NCI-H82 treated with DMSO at 0.1 percent for 48 hours (cell line): ENCODE results near the gene USP31.

ENCODE experiments used
- DNase-seq: peaks from one replicate; lab custom pipeline; 2025; ENCODE audit not compliant: unreplicated experiment; lab: John Stamatoyannopoulos, UW

Gene USP31

GRCh38 chr16:23064639-23065038, 84.6 kb downstream of the USP31 start:
- DNase-seq: no peak

GRCh38 chr16:23062524-23062923, 86.7 kb downstream of the USP31 start:
- DNase-seq: no peak

GRCh38 chr16:23061669-23062068, 87.6 kb downstream of the USP31 start:
- no peak for DNase-seq

- peak; percentile 51 for DNase-seq
Observed at GRCh38 chr16:23060458-23061320, 88.6 kb downstream of the USP31 start.

GRCh38 chr16:23059433-23059832, 89.8 kb downstream of the USP31 start:
- DNase-seq: no peak

GRCh38 chr16:23058576-23058975, 90.7 kb downstream of the USP31 start:
- no peak for DNase-seq

- DNase-seq: no peak
Observed at GRCh38 chr16:23057013-23057596, 92.1 kb downstream of the USP31 start.

- no peak for DNase-seq
Observed at GRCh38 chr16:23055481-23055880, 93.8 kb downstream of the USP31 start.

- no peak for DNase-seq
Observed at GRCh38 chr16:23052908-23053580, 96.2 kb downstream of the USP31 start.

- no peak for DNase-seq
Observed at GRCh38 chr16:23052221-23052620, 97.0 kb downstream of the USP31 start.

- no peak for DNase-seq
Observed at GRCh38 chr16:23051587-23051986, 97.7 kb downstream of the USP31 start.

- no peak for DNase-seq
Observed at GRCh38 chr16:23048164-23048563, 101.1 kb downstream of the USP31 start.

- DNase-seq: no peak
Observed at GRCh38 chr16:23045025-23045424, 104.2 kb downstream of the USP31 start.

GRCh38 chr16:23040246-23040645, 109.0 kb downstream of the USP31 start:
- no peak for DNase-seq

- DNase-seq: no peak
Observed at GRCh38 chr16:23039118-23039517, 110.1 kb downstream of the USP31 start.

- DNase-seq: no peak
Observed at GRCh38 chr16:23035240-23035639, 114.0 kb downstream of the USP31 start.

- DNase-seq: no peak
Observed at GRCh38 chr16:23031508-23032098, 117.6 kb downstream of the USP31 start.

GRCh38 chr16:23029733-23030420, 119.4 kb downstream of the USP31 start:
- DNase-seq: no peak

GRCh38 chr16:23027386-23027785, 121.9 kb downstream of the USP31 start:
- no peak for DNase-seq

GRCh38 chr16:23026784-23027362, 122.4 kb downstream of the USP31 start:
- no peak for DNase-seq
